ENCODE measurements around the gene ZDHHC3.

The ZDHHC3 gene

GRCh38 chr3:44926172-44926571 lies 49.8 kb downstream of the ZDHHC3 start:
- DNase-seq, result no peak

GRCh38 chr3:44924457-44925084 lies 51.4 kb downstream of the ZDHHC3 start:
- no peak for DNase-seq

GRCh38 chr3:44923632-44924456 lies 52.1 kb downstream of the ZDHHC3 start:
- no peak for DNase-seq

DNA sequence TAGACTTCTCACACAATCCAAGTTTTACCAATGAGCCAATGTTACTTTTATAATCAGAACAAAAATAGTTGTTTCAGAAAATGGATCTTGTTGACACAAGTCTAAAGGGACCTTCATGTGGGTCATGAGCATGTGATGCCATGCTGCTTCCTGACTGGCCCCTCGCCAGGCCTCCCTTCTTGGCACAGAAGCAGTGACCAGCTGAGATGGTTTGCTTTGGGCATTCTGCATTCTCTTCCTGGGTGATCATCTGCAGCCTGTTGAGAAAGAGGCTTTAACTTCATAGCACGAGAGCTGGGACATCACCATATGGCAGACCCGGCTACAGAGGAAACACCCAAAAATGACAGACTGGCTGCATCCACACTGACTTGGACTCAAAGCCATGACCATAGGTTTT lies 55.9 kb downstream of the ZDHHC3 start:
- no peak for DNase-seq

- no peak for DNase-seq
Observed at GRCh38 chr3:44918581-44918980, 57.4 kb downstream of the ZDHHC3 start.

- DNase-seq, result no peak
Observed at GRCh38 chr3:44918087-44918486, 57.9 kb downstream of the ZDHHC3 start.

DNA sequence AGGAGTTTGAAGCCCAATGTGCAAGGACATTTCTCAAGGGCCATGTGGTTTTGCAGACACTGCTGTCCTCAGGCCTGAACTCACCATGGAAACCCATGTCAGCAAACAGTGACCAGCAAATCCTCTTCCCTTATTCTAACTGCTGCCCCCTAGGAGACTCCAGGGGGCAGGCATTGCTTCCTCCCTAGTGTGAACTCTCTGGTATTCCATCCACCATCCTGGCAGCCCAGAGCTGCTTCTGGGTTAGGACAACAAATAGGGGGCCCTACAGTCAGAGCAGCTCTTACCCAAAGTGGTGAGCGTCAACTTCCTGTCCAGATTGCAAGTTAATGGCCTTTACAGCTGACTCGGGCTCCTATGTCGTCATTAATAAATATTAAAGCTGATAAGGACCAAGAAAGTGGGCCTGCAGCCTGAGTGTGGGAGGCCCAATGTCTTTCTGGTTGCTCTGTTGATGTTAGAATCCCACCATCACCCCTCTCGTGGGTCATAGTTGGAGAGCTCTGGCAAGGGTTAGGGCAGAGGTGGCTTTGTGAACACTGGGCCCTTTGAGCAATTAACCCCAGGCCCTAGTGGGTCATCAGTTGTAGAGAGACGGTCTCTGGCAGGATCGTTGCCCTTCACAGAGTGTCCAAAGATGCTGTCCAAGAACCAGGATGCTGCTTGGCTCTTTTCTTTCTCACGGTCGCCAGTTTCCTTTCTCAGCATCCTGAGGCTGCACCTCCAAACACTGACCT lies 60.1 kb downstream of the ZDHHC3 start:
- DNase-seq, result no peak

DNA sequence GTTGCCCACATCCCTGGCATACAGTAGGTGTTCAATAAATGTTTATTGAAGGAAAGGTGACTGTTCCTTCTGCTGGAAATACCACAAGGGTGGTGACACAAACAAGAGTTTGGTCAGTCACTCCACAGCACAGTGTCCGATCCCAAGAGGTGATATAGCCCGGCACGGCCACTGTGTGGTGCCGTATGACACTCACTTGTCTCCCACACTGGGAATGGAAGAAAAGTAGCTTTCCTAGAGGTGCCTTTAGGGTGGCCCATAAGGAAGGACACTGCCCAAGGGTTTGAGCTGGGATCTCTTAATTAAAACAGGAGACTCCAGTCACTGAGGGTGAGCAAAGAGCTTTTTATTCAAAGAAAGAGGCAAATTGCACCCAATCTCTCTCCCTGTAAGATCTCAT lies 61.0 kb downstream of the ZDHHC3 start:
- DNase-seq, result no peak

DNA sequence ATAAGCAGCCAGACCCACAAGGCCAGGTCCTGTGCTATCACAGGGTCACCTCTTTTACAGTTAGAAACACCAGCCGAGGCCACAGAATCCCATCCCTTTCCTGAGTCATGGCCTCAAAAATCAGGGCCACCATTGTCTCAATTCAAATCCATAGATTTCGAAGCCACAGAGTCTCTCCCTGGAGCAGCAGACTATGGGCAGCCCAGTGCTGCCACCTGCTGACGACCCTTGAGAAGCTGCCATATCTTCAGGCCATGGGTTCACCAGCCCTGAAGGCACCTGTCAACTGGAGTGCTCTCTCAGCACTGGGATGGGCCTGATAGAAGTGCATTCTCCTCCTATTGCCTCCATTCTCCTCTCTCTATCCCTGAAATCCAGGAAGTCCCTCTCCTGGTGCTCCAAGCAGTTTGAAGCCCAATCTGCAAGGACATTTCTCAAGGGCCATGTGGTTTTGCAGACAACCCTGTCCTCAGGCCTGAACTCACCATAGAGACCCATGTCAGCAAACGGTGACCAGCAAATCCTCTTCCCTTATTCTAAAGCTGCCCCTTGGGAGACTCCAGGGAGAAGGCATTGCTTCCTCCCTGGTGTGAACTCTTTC lies 62.0 kb downstream of the ZDHHC3 start:
- DNase-seq, result peak; percentile 15

DNA sequence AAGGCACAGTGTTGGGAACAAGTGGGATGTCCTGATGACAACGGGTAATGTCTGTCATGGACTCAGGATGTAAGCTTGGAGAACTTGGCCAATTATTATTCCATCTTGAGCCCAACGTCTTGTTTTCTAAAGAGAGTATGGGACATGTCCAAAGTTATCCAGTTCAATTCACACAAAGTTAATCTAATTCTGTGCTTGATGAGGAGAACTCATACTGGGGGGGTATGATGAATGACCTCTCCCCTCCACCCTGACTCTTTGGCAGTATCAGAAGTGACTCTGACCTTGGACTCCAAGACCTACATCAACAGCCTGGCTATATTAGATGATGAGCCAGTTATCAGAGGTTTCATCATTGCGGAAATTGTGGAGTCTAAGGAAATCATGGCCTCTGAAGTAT lies 65.3 kb downstream of the ZDHHC3 start:
- DNase-seq, result no peak

DNA sequence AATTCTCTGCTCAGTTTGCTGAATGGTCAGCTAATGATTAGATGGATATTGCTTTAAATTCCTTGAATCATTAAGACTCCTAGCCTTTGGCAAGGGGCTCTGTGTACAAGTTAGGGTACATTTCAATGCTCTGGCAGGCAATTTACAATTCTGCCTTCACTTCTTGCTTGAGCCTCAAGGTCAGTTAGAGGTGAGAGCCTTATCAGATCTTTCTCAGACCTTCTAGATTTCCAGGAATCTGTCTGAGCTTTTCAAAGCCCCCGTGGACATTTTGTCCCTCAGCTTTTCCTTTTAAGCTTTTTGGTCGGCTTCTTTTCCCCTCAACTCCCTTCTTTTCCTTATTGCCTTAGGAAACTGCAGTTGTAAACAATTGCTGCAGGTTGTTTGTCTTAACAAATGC lies 66.9 kb downstream of the ZDHHC3 start:
- DNase-seq, result no peak

DNA sequence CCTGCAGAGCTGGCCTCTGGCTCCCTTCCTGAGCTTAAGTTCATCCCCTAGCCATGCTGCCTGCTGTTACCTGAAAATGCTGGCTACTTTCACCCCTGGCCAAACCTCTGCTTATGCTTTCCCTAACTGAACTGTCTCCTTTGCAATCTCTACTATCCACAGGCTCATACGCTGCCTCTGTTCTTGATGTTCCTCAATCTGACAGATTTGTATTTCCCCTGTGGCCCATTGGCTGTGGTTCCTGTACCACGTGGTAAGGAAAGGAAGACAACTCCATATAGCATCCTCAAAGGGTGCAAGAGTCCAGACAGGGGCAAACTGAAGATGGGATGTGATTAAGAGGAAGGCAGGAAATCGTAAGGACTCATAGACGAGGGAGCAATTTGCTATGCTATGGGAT lies 68.4 kb downstream of the ZDHHC3 start:
- no peak for DNase-seq

- no peak for DNase-seq
Observed at GRCh38 chr3:44906997-44907396, 69.0 kb downstream of the ZDHHC3 start.

GRCh38 chr3:44905446-44906157 lies 70.4 kb downstream of the ZDHHC3 start:
- DNase-seq, result no peak

DNA sequence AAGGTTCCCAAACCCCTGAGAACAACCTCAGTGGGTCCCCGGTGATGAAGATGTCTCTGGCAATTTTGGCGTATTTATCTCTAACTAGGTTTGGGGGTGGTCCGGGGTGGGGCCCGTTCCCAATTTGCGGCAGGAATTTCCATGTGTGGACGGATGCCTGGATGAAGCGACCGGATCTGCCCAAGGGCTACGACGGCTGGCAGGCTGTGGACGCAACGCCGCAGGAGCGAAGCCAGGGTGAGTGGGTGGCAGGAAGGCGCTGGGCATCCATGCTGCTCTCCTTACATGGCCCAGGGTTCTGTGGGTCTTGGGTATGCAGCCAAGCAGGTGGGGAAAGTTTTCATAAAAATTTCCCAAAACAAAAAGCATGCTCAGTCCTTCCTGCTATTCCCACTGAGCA lies 72.2 kb downstream of the ZDHHC3 start:
- no peak for DNase-seq

DNA sequence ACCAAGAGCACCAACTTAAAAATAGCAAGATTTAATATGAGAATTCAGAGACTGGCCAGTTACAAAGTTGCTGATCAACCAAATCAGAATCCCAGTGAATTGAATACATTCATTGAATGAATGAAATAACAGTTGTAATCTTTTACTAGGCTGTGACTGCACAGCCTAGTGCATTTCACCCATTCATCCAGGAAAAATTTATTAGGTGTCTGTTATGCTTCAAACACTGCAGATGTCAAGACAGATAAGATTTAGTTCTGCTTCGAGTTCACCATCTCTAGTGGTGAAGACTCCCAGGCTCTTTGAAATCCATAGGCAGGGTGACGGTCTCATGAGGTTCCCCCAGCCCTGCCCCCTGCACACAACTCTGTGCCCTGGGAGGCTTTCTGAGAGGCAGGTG lies 72.7 kb downstream of the ZDHHC3 start:
- no peak for DNase-seq

DNA sequence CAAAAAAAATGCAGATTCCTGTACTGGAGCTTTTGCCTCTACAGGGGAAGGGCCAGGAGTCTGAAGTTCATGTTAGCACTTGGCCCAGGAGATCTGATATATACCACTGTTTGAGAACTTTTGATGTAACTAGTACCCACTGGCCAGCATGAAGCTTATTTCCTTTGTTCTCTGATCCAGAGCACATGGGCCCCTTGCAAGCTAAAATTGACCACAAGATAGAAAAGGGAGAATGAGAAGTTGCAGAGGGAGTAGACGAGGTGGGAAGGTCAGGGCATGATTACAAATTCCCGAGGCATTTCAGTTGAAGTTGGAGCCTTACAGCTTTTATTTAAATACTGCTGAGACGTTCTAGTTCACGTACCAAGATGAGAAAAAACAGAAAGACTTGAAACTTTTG lies 73.3 kb downstream of the ZDHHC3 start:
- no peak for DNase-seq

DNA sequence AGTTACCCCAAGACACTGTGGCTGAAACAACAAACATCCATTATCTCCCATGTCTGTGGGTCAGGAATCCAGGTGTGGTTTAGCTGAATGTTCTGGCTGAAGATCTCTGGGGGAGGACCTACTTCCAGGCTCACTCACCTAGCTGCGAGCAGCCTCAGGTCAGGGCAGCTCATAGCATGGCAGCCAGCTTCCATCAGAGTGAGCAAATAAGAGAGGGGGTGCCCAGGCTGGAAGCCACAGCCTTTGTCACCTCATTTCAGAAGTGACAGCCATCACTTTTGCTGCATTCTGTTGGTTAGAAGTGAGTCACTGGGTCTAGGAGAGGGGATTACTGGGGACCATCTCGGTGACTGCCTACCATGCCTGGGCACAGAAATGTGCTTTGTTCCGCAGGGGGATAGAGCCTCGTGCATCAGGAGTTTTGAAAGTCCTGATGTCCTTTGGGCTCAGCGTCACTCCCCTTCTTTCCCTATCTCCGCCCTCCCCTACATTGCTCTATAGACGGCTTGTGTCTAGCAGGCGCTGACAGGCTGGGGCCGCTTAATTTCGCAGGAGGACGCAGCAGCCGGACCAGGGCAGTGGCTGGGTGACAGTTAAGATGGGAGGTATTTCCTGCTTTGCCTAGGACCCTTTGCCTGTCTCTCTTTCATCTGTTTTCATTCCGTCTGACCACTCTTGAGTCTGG lies 76.1 kb downstream of the ZDHHC3 start:
- no peak for DNase-seq

GRCh38 chr3:44896440-44896839 lies 79.5 kb downstream of the ZDHHC3 start:
- no peak for DNase-seq

DNA sequence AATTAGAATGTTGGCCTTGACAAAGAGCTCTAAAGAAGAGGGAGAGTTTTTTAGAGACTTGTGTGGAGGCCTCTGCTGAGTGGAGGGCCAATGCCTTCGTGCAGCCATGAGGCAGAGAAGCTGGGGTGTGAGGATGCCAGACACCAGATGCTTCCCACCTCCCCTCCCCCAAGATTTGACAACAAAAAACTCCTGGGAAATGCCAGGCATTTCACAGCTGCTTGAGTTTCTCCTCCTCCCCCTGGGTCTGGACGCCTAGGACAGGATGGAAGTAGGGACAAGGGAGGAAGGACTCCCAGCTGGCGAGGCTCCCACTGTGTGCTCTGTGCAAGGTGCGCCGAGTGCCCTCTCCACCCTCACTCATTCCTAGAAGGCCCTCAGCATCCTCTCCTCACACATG lies 81.5 kb downstream of the ZDHHC3 start:
- DNase-seq, result no peak

DNA sequence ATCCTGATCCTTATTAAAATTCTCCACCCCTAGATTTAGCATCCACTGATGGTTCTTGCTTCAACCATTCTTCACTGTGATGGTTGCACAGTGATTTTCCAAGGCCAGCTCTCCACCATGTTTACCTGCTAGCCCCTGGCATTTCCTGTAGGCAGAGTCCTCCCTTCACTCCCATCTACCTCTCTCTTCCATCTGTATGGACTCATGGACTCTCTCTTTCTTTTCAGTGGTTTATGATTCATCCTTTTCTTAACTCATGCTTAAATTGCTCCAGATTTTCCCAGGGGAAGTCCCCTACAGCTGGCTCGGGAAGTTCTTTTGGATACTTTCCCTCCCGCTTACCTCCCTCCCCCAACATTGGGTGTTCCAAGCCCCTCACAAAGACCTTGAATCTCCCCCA lies 82.9 kb downstream of the ZDHHC3 start:
- DNase-seq, result no peak

DNA sequence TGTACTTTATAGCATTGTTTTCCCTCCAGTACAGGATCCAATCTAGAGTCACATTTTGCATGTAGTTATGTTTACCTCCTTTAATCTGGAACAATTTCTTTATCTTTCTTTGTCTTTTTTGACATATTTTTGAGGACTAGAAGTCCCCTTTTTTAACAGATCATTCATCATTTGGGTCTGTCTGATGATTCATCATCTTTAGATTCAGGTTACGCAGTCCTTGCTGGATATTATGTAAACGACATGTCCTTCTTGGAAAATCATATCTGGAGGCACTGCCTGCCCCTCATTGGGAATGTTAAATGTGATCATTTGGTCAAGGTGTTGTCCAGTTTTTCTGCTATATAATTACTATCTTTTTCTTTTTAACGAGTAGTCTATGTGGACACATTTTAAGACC lies 83.3 kb downstream of the ZDHHC3 start:
- no peak for DNase-seq
